HepG2 (cell line): ENCODE results near the gene C14orf93. TPM values are rescaled to one million over a fixed set of nuclear protein-coding genes. Genes with fewer than 3 reads are reported as not detected.

Source experiments
- ATF4 ChIP-seq, 2 experiments: fragments of 450-650 bp in 1 of 2; sonication (generic) in 1 of 2; formaldehyde crosslinking; IDR thresholded peaks; 2 replicates each; pipeline versions ENCODE4 v1.5.0 to v1.8.0; 2020 to 2022; ENCODE audit warnings: mild to moderate bottlenecking in 1 of 2, missing genetic modification reagents in 1 of 2
- BCL3 ChIP-seq: sonication (generic); formaldehyde crosslinking; IDR thresholded peaks from 2 replicates; pipeline ENCODE4 v1.5.1; 2020; ENCODE audit warnings: mild to moderate bottlenecking, missing genetic modification reagents, moderate library complexity
- CAMTA2 ChIP-seq: sonication (generic); formaldehyde crosslinking; IDR thresholded peaks from 2 replicates; pipeline ENCODE4 v1.4.0; 2020; ENCODE audit warnings: mild to moderate bottlenecking, missing genetic modification reagents, borderline replicate concordance
- E2F2 ChIP-seq: sonication (generic); formaldehyde crosslinking; IDR thresholded peaks from 2 replicates; pipeline ENCODE4 v1.4.0; 2020; ENCODE audit warnings: missing genetic modification reagents, borderline replicate concordance
- HNF4A ChIP-seq: sonication (generic); formaldehyde crosslinking; IDR thresholded peaks from 2 replicates; pipeline ENCODE4 v1.4.0; 2020; ENCODE audit warnings: missing genetic modification reagents
- HNF4G ChIP-seq, 2 experiments: sonication (generic) in 1 of 2; formaldehyde crosslinking in 1 of 2; IDR thresholded peaks; 2 replicates each; pipeline versions ENCODE4 v1.4.0 to v1.6.1; 2011 to 2020; ENCODE audit warnings: borderline replicate concordance in 2 of 2, low read depth in 2 of 2, mild to moderate bottlenecking in 2 of 2, low read length in 1 of 2, missing genetic modification reagents in 1 of 2, moderate library complexity in 1 of 2
- HNRNPL ChIP-seq: fragments of 200-400 bp; formaldehyde crosslinking; IDR thresholded peaks from 2 replicates; pipeline ENCODE4 v1.6.1; 2017; ENCODE audit warnings: mild to moderate bottlenecking, low read depth, low read length
- KDM4B ChIP-seq: sonication (generic); formaldehyde crosslinking; IDR thresholded peaks from 2 replicates; pipeline ENCODE4 v1.4.0; 2020; ENCODE audit warnings: missing genetic modification reagents
- KDM5A ChIP-seq: fragments of 200-600 bp; sonication (generic); IDR thresholded peaks from 2 replicates; pipeline ENCODE4 v1.7.0; 2018; ENCODE audit warnings: antibody characterized with exemption, mild to moderate bottlenecking, low read length, borderline replicate concordance
- MAX ChIP-seq: IDR thresholded peaks from 2 replicates; pipeline ENCODE4 v1.6.1; 2012; ENCODE audit warnings: inconsistent platforms
- MED8 ChIP-seq: sonication (generic); formaldehyde crosslinking; IDR thresholded peaks from 2 replicates; pipeline ENCODE4 v1.8.1; 2023; ENCODE audit warnings: mild to moderate bottlenecking, missing genetic modification reagents; ENCODE audit not compliant: insufficient replicate concordance
- MTA3 ChIP-seq: sonication (generic); formaldehyde crosslinking; IDR thresholded peaks from 2 replicates; pipeline ENCODE4 v1.4.0; 2020; ENCODE audit warnings: missing genetic modification reagents
- MXD3 ChIP-seq: IDR thresholded peaks from 2 replicates; pipeline ENCODE4 v1.6.1; 2016; ENCODE audit warnings: mild to moderate bottlenecking, missing biosample characterization, missing genetic modification reagents
- MYNN ChIP-seq: sonication (generic); formaldehyde crosslinking; IDR thresholded peaks from 2 replicates; pipeline ENCODE4 v1.4.0; 2020; ENCODE audit warnings: mild to moderate bottlenecking, low read depth, missing genetic modification reagents
- NKX3-1 ChIP-seq: sonication (generic); formaldehyde crosslinking; IDR thresholded peaks from 2 replicates; pipeline ENCODE4 v1.5.0; 2020; ENCODE audit warnings: missing genetic modification reagents
- RCOR2 ChIP-seq: IDR thresholded peaks from 2 replicates; pipeline ENCODE4 v1.6.1; 2016; ENCODE audit warnings: missing biosample characterization, missing genetic modification reagents
- ZBTB20 ChIP-seq: sonication (generic); formaldehyde crosslinking; IDR thresholded peaks from 2 replicates; pipeline ENCODE4 v1.8.1; 2023; ENCODE audit warnings: missing genetic modification reagents, low read depth, mild to moderate bottlenecking, borderline replicate concordance
- ZNF263 ChIP-seq: sonication (generic); formaldehyde crosslinking; IDR thresholded peaks from 2 replicates; pipeline ENCODE4 v1.4.0; 2020; ENCODE audit warnings: missing genetic modification reagents
- ZNF282 ChIP-seq: fragments of 450-650 bp; IDR thresholded peaks from 2 replicates; pipeline ENCODE4 v1.6.1; 2018; ENCODE audit not compliant: partially characterized antibody
- ZNF33B ChIP-seq: sonication (generic); formaldehyde crosslinking; IDR thresholded peaks from 2 replicates; pipeline ENCODE4 v1.5.1; 2020; ENCODE audit warnings: mild to moderate bottlenecking, missing genetic modification reagents
- ZNF44 ChIP-seq: sonication (generic); formaldehyde crosslinking; IDR thresholded peaks from 2 replicates; pipeline ENCODE4 v1.5.1; 2020; ENCODE audit warnings: mild to moderate bottlenecking, missing genetic modification reagents
- ZNF563 ChIP-seq: sonication (generic); formaldehyde crosslinking; IDR thresholded peaks from 2 replicates; pipeline ENCODE4 v1.8.0; 2022; ENCODE audit warnings: mild to moderate bottlenecking, moderate library complexity, missing genetic modification reagents
- ZNF784 ChIP-seq: sonication (generic); formaldehyde crosslinking; IDR thresholded peaks from 2 replicates; pipeline ENCODE4 v1.5.1; 2020; ENCODE audit warnings: missing genetic modification reagents, mild to moderate bottlenecking, borderline replicate concordance
- ZNF83 ChIP-seq: sonication (generic); formaldehyde crosslinking; IDR thresholded peaks from 2 replicates; pipeline ENCODE4 v1.4.0; 2020; ENCODE audit warnings: missing genetic modification reagents, mild to moderate bottlenecking, borderline replicate concordance
- ZNF841 ChIP-seq: sonication (generic); formaldehyde crosslinking; IDR thresholded peaks from 2 replicates; pipeline ENCODE4 v1.8.1; 2023; ENCODE audit warnings: missing genetic modification reagents, borderline replicate concordance
- ZNF879 ChIP-seq: sonication (generic); formaldehyde crosslinking; IDR thresholded peaks from 2 replicates; pipeline ENCODE4 v1.8.1; 2023; ENCODE audit warnings: missing genetic modification reagents
- ZSCAN25 ChIP-seq: sonication (generic); formaldehyde crosslinking; IDR thresholded peaks from 2 replicates; pipeline ENCODE4 v1.8.0; 2022; ENCODE audit warnings: mild to moderate bottlenecking, missing genetic modification reagents
- polyA plus RNA-seq, 8 experiments: library from polyadenylated mRNA; depleted of rRNA in 3 of 8; stranded (reverse) in 7 of 8; unstranded in 1 of 8; fragments of >200 nt; fragmentation: Illumina TruSeq in 4 of 8; extraction: Trizol in 4 of 8; gene quantifications; 2 replicates each; pipeline versions ENCODE4 v1.2.1 to v1.2.3, GENCODE V29; 2011 to 2016; ENCODE audit warnings: low read depth in 4 of 8, missing spikeins in 1 of 8, mixed read lengths in 1 of 8; ENCODE audit not compliant: insufficient read depth in 1 of 8
- total RNA-seq, 5 experiments: library from RNA; depleted of rRNA; stranded (reverse); fragments of >200 nt; fragmentation: Illumina TruSeq; extraction: Trizol; gene quantifications; 2 replicates each; pipeline ENCODE4 v1.2.3, GENCODE V29; 2016; ENCODE audit warnings: low read depth in 1 of 5

C14orf93 gene
- total and polyA plus RNA-seq, 2 of the 13 experiments (the other 11 are each of a cell fraction or from before 2014, with no cell fraction given): 11.4 to 22.5 TPM

- TF ChIP-seq ATF4 (CRISPR knock-in tag; IDR thresholded peaks at IDR 0.05) (no peak), ZNF44 (CRISPR knock-in tag) (no peak), ZBTB20 (peak; percentile 82; the same call in 1 of the 2 replicates), CAMTA2 (CRISPR knock-in tag) (no peak), ZNF784 (CRISPR knock-in tag) (no peak), HNF4G (IDR thresholded peaks at IDR 0.05; ENCODE audit: borderline replicate concordance, low read depth, low read length) (no peak), HNF4G (CRISPR knock-in tag; IDR thresholded peaks at IDR 0.05; ENCODE audit: borderline replicate concordance, low read depth) (no peak), E2F2 (no peak), MED8 (CRISPR knock-in tag) (no peak), KDM4B (CRISPR knock-in tag) (peak; percentile 34; the same call in 1 of the 2 replicates), ZNF282 (no peak), MYNN (no peak), BCL3 (CRISPR knock-in tag) (0 out of 2 replicates have a peak, but pooled peaks have one; percentile 20), MAX (no peak), HNF4A (CRISPR knock-in tag) (no peak), ZNF263 (CRISPR knock-in tag) (0 out of 2 replicates have a peak, but pooled peaks have one; percentile 56), MTA3 (no peak), ZNF33B (CRISPR knock-in tag) (no peak), HNRNPL (0 out of 2 replicates have a peak, but pooled peaks have one; percentile 69), NKX3-1 (CRISPR knock-in tag) (no peak), KDM5A (no peak), ZNF879 (CRISPR knock-in tag) (no peak; the same call in 1 of the 2 replicates), ZNF563 (CRISPR knock-in tag) (no peak; the same call in 1 of the 2 replicates), ZNF841 (CRISPR knock-in tag) (no peak), RCOR2 (CRISPR knock-in tag) (no peak), MXD3 (CRISPR knock-in tag) (no peak), ZNF83 (no peak), ZSCAN25 (CRISPR knock-in tag) (no peak)
These were observed 42.3 kb upstream of the C14orf93 start (continued) for GRCh38 chr14:23052182-23052623.
